ENCODE data around the gene SPEF2.

GRCh38 chr5:35674049-35674448 is 56.4 kb downstream of the SPEF2 start:
- TF ChIP-seq CTCF (IDR thresholded peaks at IDR 0.05) (no peak), HDAC2 (IDR thresholded peaks at IDR 0.05) (no peak), MAFK (IDR thresholded peaks at IDR 0.05; ENCODE audit: partially characterized antibody) (no peak), POLR2AphosphoS2 (conservative IDR thresholded peaks at IDR 0.05; ENCODE audit: low read length) (no peak), SMC3 (IDR thresholded peaks at IDR 0.05) (no peak), JUN (IDR thresholded peaks at IDR 0.05) (no peak), GATA3 (IDR thresholded peaks at IDR 0.05; ENCODE audit: borderline replicate concordance) (no peak), RAD21 (conservative IDR thresholded peaks at IDR 0.05 in 1 of 2, IDR thresholded peaks at IDR 0.05 in 1 of 2) (no peak)
- TF ChIP-seq, protein P1, sequence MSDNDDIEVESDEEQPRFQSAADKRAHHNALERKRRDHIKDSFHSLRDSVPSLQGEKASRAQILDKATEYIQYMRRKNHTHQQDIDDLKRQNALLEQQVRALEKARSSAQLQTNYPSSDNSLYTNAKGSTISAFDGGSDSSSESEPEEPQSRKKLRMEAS (IDR thresholded peaks at IDR 0.05): no peak
- TF ChIP-seq, protein P2, sequence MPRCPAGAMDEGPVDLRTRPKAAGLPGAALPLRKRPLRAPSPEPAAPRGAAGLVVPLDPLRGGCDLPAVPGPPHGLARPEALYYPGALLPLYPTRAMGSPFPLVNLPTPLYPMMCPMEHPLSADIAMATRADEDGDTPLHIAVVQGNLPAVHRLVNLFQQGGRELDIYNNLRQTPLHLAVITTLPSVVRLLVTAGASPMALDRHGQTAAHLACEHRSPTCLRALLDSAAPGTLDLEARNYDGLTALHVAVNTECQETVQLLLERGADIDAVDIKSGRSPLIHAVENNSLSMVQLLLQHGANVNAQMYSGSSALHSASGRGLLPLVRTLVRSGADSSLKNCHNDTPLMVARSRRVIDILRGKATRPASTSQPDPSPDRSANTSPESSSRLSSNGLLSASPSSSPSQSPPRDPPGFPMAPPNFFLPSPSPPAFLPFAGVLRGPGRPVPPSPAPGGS (IDR thresholded peaks at IDR 0.05): no peak
- TF ChIP-seq, protein P3, sequence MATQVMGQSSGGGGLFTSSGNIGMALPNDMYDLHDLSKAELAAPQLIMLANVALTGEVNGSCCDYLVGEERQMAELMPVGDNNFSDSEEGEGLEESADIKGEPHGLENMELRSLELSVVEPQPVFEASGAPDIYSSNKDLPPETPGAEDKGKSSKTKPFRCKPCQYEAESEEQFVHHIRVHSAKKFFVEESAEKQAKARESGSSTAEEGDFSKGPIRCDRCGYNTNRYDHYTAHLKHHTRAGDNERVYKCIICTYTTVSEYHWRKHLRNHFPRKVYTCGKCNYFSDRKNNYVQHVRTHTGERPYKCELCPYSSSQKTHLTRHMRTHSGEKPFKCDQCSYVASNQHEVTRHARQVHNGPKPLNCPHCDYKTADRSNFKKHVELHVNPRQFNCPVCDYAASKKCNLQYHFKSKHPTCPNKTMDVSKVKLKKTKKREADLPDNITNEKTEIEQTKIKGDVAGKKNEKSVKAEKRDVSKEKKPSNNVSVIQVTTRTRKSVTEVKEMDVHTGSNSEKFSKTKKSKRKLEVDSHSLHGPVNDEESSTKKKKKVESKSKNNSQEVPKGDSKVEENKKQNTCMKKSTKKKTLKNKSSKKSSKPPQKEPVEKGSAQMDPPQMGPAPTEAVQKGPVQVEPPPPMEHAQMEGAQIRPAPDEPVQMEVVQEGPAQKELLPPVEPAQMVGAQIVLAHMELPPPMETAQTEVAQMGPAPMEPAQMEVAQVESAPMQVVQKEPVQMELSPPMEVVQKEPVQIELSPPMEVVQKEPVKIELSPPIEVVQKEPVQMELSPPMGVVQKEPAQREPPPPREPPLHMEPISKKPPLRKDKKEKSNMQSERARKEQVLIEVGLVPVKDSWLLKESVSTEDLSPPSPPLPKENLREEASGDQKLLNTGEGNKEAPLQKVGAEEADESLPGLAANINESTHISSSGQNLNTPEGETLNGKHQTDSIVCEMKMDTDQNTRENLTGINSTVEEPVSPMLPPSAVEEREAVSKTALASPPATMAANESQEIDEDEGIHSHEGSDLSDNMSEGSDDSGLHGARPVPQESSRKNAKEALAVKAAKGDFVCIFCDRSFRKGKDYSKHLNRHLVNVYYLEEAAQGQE (IDR thresholded peaks at IDR 0.05): no peak

All from A549 (cell line).